BE2C (cell line): ENCODE data around the gene PIGV.
"Not testable (repeated sequence)": the region's sequence is repeated elsewhere in the genome, so short reads cannot be mapped to it uniquely, and the experiment has no call there.

Experiments
- DNase-seq: peaks from one replicate; pipeline ENCODE4 v3.0.0-alpha.2; 2020
- H3K27me3 ChIP-seq: fragments of 250-450 bp; sonication (Bioruptor Pico); 2 replicates; pipeline ENCODE4 v1.5.1; 2020; ENCODE audit warnings: mild to moderate bottlenecking
- H3K36me3 ChIP-seq: fragments of 250-450 bp; sonication (Bioruptor Pico); 2 replicates; pipeline ENCODE4 v1.5.1; 2020; ENCODE audit warnings: mild to moderate bottlenecking
- H3K4me1 ChIP-seq: fragments of 250-450 bp; sonication (Bioruptor Pico); 2 replicates; pipeline ENCODE4 v1.5.1; 2020
- H3K4me3 ChIP-seq: 2 replicates; pipeline ENCODE4 v1.5.1; 2011; ENCODE audit warnings: low read depth, low read length
- H3K9me3 ChIP-seq: fragments of 250-450 bp; sonication (Bioruptor Pico); 2 replicates; pipeline ENCODE4 v1.5.1; 2020
- CTCF ChIP-seq: IDR thresholded peaks from 2 replicates; pipeline ENCODE4 v1.5.1; 2012; ENCODE audit warnings: mild to moderate bottlenecking, low read depth, low read length

The PIGV gene

DNA sequence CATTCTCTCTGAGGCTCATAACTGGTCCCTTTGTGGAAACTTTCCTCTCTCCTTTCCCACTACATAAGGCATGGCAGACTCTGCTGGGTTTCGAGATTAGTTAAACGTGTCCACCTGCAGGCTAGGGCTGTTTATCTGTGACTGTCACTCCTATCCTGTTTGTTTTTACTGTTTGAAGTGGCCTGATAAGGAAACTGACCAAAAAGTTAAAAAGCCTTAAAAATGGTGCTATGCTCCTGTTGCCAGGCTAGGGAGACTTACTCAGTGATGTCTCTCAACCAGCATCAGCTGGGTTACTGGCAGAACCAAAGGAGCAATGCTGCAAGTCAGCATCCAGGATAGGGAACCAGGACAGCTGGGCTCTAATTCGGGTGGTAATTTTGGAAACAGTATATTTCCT, 3.9 kb downstream of the PIGV start:
- Histone ChIP-seq H3K4me3 (no peak overlapping the region), H3K4me1 (peaks cover under 1% of the 10 kb centered on the region; the same call in 1 of the 2 replicates), H3K9me3 (no peaks in the 10 kb centered on the region), H3K27me3 (no peaks in the 10 kb centered on the region), H3K36me3 (no peaks in the 10 kb centered on the region)
- no peak for TF ChIP-seq CTCF
- DNase-seq, result no peak

DNA sequence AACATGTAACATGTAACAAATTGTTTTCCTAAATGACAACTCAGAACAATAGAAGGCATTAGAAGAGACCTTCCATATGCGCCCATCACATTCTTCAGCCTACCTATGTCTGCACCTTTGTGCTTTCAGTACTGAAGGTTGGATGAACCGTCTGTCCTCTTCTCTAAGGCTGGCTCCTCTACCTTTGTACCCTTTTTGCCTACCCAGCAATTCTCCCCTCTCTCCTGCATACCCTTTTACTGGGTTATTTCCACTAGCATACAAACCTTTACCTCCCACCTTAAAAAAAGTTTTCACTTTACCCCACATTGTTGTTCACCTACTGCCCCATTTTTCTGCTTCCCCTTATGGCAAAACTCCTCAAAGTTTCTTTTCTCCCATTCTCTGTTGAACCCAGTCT, 5.2 kb downstream of the PIGV start:
- H3K9me3 ChIP-seq, result no peaks in the 10 kb centered on the region
- H3K27me3 ChIP-seq, result no peaks in the 10 kb centered on the region
- H3K4me3 ChIP-seq, result no peak overlapping the region
- H3K36me3 ChIP-seq, result no peaks in the 10 kb centered on the region
- DNase-seq, result no peak
- no peaks in the 10 kb centered on the region; the same call in 1 of the 2 replicates for H3K4me1 ChIP-seq
- TF ChIP-seq CTCF, result no peak

GRCh38 chr1:26794391-26794790, 6.6 kb downstream of the PIGV start:
- Histone ChIP-seq H3K27me3 (no peaks in the 10 kb centered on the region), H3K4me3 (no peak overlapping the region), H3K4me1 (no peaks in the 10 kb centered on the region), H3K9me3 (no peaks in the 10 kb centered on the region), H3K36me3 (no peaks in the 10 kb centered on the region)
- DNase-seq, result no peak
- no peak for TF ChIP-seq CTCF

GRCh38 chr1:26797627-26798026, 9.9 kb downstream of the PIGV start:
- TF ChIP-seq CTCF, result no peak
- no peak for DNase-seq
- no peaks in the 10 kb centered on the region for H3K27me3 ChIP-seq
- no peak overlapping the region for H3K4me3 ChIP-seq
- no peaks in the 10 kb centered on the region for H3K36me3 ChIP-seq
- H3K4me1 ChIP-seq, result no peaks in the 10 kb centered on the region
- H3K9me3 ChIP-seq, result no peaks in the 10 kb centered on the region

DNA sequence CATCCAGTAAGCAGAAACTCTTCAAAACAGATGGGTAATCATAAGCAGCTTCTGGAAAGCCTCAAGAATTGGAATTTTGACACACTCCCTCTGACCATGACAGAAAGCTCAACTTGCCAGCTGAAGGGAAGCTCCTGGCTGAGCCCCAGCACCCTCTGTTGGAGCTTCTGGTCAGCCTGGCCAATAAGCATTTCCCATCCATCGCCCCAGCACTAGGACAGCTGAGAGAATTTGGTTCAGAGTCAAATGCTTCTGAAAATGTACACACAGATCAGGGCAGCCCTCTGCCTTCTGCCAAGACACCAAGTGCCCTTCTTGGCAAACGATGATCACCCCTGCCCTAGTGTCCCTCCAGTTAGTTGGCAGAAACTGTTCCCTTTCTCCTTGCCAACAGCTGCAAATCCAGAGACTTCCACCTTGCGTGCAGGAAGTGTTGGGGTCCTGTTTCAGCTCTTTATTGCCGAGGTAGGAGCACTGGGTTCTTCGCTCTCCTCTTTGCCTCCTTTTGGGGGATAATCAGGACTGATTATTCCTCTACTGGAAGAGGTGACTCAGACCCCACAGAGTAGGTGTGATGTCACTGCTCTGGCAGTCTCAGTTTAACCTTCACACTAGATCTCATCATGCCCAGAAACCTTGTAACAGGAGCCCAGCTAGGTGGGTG, 11.9 kb downstream of the PIGV start:
- no peak for TF ChIP-seq CTCF
- DNase-seq, result no peak

GRCh38 chr1:26803932-26804331, 16.2 kb downstream of the PIGV start:
- H3K4me1 ChIP-seq, DNase-seq: not testable (repeated sequence)

More for the DNA sequence above, 11.9 kb downstream of the PIGV start:
- Histone ChIP-seq H3K4me3 (no peak overlapping the region), H3K4me1 (no peaks in the 10 kb centered on the region), H3K36me3 (no peaks in the 10 kb centered on the region), H3K27me3 (no peaks in the 10 kb centered on the region), H3K9me3 (no peaks in the 10 kb centered on the region)

GRCh38 chr1:26810105-26810504, 22.4 kb downstream of the PIGV start:
- H3K36me3 ChIP-seq, H3K9me3 ChIP-seq, H3K4me3 ChIP-seq, H3K4me1 ChIP-seq, H3K27me3 ChIP-seq: not testable (repeated sequence)
- peak; percentile 67 for TF ChIP-seq CTCF
- DNase-seq, result peak; percentile 64

More at GRCh38 chr1:26803932-26804331, 16.2 kb downstream of the PIGV start:
- H3K4me3 ChIP-seq, H3K36me3 ChIP-seq, H3K9me3 ChIP-seq, H3K27me3 ChIP-seq: not testable (repeated sequence)
